GM21723 (cell line): ENCODE measurements around the gene TSEN2.
"Not testable (repeated sequence)": the region's sequence is repeated elsewhere in the genome, so short reads cannot be mapped to it uniquely, and the experiment has no call there.

Experiments
- ATAC-seq: cut with Tn5 transposase; IDR thresholded peaks from one replicate; pipeline ENCODE4 v1.9.1; 2021; ENCODE audit warnings: mild to moderate bottlenecking, moderate library complexity; ENCODE audit not compliant: unreplicated experiment

Gene TSEN2

GRCh38 chr3:12451960-12452359 lies 32.3 kb upstream of the TSEN2 start:
- ATAC-seq: no peak

GRCh38 chr3:12452361-12453330 lies 31.6 kb upstream of the TSEN2 start:
- no peak for ATAC-seq

- no peak for ATAC-seq
These were observed 30.0 kb upstream of the TSEN2 start for GRCh38 chr3:12454076-12454815.

GRCh38 chr3:12454816-12455121 lies 29.5 kb upstream of the TSEN2 start:
- ATAC-seq: no peak

GRCh38 chr3:12455740-12456139 lies 28.5 kb upstream of the TSEN2 start:
- ATAC-seq: no peak

GRCh38 chr3:12456441-12456840 lies 27.8 kb upstream of the TSEN2 start:
- ATAC-seq: no peak

GRCh38 chr3:12457380-12457779 lies 26.9 kb upstream of the TSEN2 start:
- not testable (repeated sequence) for ATAC-seq

- no peak for ATAC-seq
These were observed 25.4 kb upstream of the TSEN2 start for GRCh38 chr3:12458901-12459300.

- no peak for ATAC-seq
These were observed 24.2 kb upstream of the TSEN2 start for GRCh38 chr3:12460127-12460526.

GRCh38 chr3:12461097-12461649 lies 23.1 kb upstream of the TSEN2 start:
- ATAC-seq: no peak

GRCh38 chr3:12462159-12462947 lies 21.9 kb upstream of the TSEN2 start:
- no peak for ATAC-seq

GRCh38 chr3:12463686-12464085 lies 20.6 kb upstream of the TSEN2 start:
- no peak for ATAC-seq

- no peak for ATAC-seq
These were observed 20.1 kb upstream of the TSEN2 start for GRCh38 chr3:12464181-12464580.

GRCh38 chr3:12465151-12465835 lies 19.0 kb upstream of the TSEN2 start:
- ATAC-seq: no peak

GRCh38 chr3:12465836-12466225 lies 18.4 kb upstream of the TSEN2 start:
- no peak for ATAC-seq

GRCh38 chr3:12467746-12468145 lies 16.5 kb upstream of the TSEN2 start:
- ATAC-seq: no peak

- no peak for ATAC-seq
These were observed 16.0 kb upstream of the TSEN2 start for GRCh38 chr3:12468276-12468675.

GRCh38 chr3:12468757-12469156 lies 15.5 kb upstream of the TSEN2 start:
- no peak for ATAC-seq

- ATAC-seq: not testable (repeated sequence)
These were observed 15.1 kb upstream of the TSEN2 start for GRCh38 chr3:12469222-12469621.

- no peak for ATAC-seq
These were observed 14.2 kb upstream of the TSEN2 start for GRCh38 chr3:12470111-12470510.
